Activated CD4-positive, CD25-positive, alpha-beta regulatory T cell treated with anti-CD3 and anti-CD28 coated beads, Interleukin-2, amount 50 U/mL, for 16 hours (primary cell): ENCODE measurements around the gene AHI1.

Experiments
- DNase-seq: peaks from one replicate; pipeline ENCODE4 v3.0.0-alpha.2; 2020; ENCODE audit warnings: low read depth, low spot score

AHI1 gene

DNA sequence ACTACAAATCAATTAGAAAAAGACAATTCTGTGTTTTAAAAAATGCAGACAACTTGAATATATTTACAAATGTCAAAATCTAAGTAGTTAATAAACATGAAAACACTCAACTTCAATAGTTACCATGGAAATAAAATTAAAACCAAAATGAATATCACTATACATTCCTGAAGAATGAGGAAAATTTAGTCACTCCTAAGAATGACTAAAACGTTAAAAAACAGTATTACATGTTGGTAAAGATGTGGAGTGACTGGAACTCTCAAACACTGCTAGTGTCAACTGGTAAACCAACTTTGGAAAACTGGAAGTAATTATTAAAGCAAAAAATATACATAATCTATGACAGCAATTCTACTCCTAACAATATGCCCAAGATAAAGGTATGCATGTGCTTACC is 36.3 kb downstream of the AHI1 start:
- no peak for DNase-seq

DNA sequence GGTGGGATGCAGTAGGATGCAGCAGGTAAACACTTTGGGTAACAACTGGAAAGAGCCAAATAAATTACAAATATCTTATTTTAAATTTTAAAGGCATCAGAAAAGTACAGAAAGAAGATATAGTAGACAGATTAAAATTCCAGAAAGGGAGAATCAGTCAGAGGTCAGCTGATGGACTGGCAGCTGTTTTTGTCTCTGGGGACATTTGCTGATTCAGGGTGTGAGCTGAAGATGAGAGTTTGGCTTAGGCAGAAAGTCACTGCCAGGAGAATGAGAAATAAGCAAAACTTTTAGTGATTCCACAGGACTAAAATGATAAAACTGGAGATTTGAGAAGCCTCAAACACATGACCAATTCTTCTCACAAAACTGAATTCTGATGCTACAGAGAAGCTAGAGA is 39.5 kb downstream of the AHI1 start:
- DNase-seq = no peak

DNA sequence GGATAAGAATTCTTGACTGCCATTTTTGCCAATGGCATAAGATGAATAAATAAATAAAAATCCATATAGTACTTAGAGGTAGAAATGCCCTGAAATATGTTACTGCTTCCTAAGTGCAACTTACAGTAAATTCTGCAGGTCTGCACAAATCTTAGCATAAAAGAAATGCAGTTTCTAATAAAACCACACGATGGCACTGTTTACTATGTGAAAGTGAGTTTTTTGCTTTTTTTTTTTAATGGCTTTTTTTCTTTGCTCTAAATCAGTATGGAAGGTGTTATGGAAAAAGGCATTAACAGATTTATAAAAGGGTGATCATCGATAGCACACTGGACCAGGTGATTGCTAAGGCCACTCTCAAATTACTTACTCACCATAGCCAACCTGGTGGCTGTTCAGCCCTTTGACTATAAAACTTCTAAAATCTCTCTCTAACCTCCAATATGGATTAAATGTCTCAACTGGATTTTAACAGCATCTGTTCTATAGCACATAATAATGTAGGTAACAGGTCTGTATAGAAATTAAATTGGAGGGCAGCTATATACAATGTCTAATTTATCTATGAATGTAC is 45.8 kb downstream of the AHI1 start:
- no peak for DNase-seq

DNA sequence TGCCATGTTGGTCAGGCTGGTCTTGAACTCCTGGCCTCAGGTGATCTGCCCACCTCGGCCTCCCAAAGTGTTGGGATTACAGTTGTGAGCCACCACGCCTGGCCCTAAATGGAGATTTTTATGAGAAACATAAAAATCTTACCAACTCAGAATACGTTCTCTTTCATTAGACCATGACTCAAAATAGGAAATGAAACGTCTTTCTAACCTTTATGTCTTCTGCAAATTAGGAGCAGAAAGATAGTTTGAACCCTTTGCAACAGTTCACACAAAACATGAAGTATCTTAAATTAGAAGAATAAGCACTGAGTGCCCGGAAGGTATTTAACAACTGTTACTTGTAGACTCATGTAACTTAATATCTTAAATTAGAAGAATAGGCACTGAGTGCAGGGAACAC is 48.3 kb downstream of the AHI1 start:
- DNase-seq = no peak

DNA sequence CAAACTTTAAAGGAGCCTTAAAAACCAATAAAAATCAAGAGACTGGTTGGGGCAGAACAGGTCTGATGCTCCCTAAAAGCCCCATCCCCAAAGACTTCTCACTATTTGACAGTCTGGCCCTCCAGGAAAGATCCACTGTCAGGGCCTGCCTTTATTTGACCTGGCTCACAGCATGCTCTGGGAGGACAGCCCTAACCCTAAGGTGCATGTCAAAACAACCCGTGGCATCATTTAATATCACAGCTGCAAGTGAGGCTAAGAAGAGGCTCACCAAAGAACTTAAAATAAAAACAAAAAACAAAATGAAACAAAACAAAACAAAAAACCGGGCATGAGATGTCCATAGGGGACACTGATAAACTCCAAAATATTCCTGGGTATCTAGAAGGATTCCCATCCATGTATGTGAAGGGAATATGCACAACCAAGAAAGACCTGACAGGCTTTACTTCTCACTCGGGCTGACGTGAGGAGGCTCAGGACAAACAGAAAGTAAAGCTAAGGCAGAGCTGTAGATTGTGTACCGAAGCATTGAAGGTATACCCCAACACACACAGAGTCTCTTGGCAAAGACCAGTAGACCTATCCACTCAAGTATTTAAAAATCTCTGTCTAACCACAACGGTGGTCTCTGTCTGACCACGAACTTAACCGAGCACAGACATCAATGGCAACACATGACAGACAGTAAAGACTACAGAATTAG is 57.3 kb downstream of the AHI1 start:
- no peak for DNase-seq

DNA sequence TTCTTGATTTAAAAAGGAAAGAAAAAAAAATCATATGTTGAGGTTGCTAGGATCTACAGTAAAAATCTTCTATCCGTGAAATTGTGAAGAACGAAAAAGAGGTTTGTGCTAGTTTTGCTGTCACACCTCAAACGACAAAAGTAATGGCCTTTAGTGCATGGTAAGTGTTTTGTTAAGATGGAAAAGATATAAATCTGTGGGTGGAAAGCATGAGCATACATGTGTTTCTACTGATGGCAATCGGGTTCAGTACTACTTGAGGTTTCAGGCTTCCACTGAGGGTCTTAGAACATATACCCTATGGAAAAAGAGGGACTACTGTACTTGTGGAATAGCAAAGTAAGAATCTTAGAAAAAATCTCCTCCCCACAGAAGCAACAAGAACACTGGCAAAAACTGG is 58.0 kb downstream of the AHI1 start:
- no peak for DNase-seq

DNA sequence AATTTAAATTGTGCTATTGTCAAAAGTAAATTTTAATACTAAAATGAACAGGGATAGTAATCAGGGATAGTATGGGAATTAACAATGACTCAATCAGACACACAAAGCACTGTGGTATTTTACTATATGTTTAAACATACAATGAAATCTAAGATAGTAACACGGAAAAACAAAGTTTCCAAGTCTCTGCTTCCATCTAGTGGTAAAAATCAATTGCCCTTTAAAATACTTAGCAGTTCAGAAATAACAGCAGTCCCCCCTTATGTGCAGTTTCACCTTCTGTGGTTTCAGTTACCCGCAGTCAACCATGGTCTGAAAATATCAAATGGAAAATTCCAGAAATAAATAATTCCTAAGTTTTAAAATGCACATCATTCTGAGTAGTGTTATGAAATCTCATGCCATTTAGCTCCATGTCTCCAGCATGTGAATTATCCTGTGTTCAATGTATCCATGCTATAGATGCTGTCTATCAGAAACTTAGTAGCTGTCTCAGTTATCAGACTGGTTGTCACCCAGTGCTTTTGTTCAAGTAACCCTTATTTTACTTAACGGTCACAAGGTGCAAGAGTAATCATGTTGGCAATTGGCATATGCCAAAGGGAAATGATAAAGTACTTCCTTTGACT is 58.5 kb downstream of the AHI1 start:
- no peak for DNase-seq

DNA sequence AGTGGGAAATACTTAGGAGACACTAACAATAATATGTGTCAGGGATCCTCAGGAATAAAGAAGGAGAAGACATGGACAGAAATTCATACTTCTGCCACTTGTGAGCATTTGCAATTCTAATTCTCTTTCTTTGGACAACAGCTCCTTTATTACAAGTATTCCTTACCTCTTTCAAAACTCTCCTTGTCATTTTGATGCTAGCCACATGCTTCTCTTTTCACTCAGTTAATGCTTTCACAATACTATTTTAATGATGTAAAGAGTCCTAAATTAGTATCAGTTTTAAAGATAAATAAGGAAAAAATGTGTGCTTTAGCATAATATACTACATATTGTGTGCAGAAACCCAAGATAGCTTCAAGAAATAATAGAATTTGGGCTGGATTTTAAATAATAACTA is 62.5 kb downstream of the AHI1 start:
- no peak for DNase-seq

DNA sequence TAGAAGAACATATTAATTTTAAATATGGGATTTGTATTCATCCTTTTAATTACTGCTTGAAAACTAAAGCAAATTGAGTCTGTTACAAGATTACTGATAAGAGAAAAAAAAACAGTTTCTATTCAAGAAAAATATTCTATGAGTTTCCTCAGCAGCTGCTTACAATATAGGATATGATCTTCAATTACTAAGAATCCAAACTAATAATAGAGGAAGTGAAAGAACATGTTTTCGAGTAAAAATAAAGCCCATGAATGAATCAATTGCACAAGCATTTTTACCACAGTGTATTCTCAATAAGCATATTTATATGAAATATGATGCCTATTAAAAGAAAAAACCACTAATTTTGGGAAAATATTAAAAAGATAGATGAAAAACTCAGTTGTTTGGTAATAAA is 63.4 kb downstream of the AHI1 start:
- no peak for DNase-seq

DNA sequence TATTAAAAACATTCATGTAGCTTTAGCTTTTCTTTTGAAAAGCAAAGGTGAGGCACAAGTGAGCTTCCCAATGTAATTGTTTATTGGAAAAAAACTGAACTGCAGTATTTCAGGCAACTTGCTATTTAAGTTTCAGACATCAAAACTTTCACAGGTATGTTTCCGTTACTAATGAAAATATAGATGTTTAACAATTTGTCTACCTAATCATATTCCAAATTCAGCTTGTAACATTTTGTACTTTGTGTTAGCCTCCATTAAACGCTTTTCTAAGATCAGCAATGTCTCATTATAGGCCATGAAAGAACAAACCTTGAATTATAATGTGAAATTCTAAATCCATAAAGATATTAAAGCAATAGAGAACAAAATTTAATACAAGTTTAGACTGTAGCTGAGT is 69.5 kb downstream of the AHI1 start:
- DNase-seq = no peak

DNA sequence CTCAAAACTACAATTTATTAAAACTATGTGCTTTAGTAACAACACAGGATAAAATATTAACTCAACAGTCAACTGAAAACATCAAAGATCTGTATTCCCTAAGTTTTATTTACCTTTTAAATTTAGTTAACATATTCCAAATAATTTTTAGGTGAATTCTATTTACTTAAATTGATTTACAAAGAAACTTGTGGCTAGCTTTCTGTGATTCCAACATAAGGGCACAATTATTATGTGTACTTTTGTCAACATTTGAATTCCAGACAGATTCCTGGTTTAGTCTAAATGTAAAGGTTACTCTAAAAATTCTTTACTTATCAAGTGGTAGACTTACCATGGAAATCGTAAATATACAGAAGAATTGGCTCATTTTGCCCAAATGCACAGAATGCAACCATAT is 70.7 kb downstream of the AHI1 start:
- DNase-seq = no peak

DNA sequence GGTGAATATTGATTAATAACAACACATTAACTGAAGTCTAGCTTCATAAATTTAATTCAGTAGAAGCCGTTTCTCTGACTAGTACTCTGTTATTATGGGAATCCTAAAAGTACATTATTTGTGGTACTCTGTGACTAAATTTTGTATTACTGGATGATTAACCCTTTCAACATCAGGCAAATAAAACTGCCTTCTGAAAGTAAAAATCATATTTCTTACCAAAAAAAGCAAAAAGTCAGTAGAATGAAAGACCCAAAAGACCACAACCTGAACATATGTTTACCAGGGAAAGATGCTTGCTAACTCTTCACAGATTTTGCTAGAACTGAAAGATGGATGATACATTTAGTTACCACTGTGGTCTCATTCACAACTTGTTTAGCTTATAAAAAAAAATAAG is 73.2 kb downstream of the AHI1 start:
- no peak for DNase-seq

DNA sequence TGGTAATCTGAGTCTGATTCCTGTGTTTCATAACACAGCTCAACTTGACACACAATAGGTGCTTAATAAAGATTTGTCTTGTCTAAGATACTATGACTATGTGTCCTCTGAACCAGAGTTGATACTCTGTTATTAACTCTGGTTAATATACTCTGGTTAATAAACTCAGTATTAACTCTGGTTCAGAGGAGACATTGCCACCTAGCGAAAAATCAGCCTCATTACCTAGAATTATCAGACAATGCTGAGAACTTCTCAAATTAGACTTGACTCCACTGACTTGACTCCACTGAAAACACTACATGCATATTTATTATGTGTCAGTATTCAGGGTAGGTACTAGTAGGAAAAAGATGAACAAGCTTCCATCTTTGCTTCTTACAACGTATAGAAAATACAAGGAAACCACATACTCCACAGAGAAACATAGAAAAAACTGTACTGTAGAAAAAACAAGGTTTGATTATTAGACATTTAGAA is 73.9 kb downstream of the AHI1 start:
- DNase-seq = no peak

DNA sequence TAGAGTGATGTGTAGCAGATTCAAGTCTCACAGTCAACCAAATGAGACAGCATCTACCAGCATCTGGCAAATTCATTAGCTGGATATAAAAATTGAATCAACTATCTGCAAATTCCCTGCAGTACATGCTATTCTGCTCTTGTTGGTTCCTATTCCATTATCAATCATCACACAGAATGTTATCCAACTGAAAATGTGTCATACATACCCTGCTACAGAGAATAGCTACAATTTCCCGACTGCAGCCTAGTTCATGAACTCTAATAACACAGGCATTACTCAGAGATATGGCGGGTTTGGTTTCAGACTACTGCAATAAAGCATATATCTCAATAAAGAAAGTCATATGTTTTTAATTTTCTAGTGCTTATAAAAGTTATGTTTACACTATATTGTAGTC is 78.4 kb downstream of the AHI1 start:
- DNase-seq = no peak

DNA sequence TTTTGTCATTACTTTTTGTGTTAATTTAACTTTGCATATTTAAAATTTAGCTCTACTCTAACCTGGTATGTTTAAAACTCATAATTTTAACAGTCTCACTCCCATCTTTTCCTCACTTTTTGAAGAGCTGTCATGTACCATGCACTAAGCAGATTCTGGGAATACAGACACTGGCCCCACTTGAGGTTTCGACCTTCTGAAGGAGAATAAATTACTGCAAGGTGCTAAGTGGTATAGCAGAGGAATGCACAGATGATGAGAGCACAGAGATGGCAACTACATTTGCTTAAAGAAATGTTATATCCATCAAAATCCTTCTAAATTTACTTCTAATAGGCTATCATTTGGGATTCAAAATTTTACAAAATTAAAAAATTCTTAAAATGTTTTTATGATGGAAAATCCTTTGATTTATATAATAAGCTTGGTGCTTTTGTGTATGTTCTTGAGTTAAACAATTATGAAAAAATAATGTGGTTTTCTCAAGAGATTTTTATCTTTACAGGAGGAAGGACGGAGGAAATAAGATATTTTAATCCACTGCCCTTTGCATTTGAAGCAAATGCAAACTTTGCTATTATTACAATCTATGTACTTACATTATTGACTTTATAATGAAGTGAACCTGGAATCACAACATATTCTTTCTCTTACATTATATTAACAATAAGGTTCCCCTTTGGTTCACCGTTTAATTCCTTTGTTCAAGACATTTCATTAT is 79.3 kb downstream of the AHI1 start:
- no peak for DNase-seq

DNA sequence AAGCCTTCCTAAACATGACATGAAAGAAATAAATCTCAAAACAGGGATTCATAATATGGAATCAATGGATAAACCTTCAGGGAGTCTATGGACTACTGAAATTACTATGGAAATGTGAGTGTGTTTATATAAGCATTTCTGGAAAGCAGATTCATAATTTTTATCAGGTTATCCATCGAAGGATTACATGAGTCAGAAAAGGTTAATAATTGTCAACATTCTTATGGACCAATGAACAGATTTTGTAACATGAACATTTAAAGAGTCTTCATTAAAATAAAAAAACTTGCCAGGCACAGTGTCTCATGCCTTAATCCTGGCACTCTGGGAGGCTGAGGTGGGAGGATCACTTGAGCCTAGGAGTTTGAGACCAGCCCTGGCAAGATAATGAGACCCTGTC is 84.8 kb downstream of the AHI1 start:
- no peak for DNase-seq

DNA sequence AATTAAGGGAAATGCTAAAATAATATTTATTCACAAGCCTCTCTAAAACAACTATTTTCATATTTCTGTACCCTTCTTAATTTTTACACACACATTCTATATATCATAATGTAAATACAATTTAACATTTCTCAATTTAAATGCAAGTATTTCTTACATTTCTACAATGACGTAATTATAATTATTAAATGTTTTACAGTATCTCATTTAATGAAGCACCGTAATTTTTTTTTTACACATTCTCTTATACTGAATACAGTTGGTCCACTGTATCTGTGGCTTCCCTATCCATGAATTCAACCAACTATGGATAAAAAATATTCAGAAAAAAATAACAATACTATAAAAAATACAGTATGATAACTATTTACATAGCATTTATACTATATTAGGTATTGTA is 85.7 kb downstream of the AHI1 start:
- no peak for DNase-seq

DNA sequence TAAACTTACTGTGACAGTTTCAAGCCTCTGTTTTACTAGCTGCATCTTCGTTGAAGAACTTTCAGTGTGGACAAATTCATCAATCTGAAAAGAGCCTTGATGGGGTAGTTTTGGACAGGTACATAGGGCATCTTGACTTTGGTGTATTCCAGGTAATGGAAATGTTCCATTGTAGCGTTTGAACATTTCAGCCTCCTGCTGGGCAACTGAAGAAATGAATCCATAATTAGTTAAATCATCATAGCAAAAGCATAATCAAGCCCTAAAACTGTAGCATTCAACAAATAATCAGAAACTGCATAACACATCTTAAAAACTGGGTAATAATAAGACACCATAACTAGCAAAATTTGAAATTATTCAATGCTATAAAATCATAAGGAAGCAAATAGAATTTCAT is 86.2 kb downstream of the AHI1 start:
- DNase-seq = no peak

DNA sequence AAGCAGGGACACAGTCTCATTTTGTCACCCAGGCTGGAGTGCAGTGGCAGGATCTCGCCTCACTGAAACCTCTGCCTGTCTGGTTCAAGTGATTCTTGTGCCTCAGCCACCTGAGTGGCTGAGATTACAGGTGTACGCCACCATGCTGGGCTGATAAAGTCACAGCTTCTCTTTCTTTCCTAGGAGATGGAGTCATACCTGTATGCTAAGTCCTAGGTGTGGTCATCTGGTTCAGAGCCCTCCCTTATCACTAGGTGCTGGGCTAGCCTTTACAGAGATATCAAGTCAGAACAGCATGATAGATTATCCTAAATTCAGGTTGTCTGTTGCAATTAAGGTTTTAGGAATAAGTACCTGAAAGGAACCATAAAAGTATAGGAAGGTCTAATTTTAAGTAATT is 86.7 kb downstream of the AHI1 start:
- DNase-seq = no peak

DNA sequence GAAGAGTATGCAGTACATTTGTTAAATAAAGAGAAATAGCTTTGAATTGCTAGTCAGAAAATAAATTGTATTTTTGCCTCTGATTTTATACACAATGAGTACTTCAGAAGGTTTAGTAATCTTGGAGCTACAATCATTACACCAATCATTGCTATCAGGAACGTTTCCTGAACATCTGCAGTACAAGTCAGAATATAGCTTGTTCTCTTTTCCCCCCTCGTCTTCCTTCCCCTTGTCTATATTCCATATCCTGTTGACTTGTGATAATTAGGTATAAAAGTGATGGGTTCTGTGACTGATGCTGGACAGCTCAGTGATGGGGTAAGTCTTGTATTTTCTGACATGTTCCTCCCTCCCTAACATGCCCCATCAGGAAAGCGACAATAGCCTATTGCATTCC is 94.0 kb downstream of the AHI1 start:
- DNase-seq = no peak

DNA sequence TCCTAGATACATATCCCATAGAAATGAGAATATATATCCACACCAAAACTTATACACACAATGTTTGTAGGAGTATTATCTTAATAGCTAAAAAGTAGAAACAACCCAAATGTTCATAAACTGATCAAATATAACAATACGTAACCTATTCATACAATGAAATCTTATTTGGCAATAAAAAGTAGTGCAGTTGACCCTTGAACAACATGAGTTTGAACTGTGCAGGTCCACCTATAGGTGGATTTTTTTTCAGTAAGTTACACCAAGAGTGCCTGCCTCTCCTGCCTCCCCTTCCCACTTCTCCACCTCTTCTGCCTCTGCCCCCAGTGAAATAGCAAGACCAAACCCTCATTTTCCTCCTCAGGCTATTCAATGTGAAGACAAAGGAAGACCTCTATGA is 95.2 kb downstream of the AHI1 start:
- no peak for DNase-seq

DNA sequence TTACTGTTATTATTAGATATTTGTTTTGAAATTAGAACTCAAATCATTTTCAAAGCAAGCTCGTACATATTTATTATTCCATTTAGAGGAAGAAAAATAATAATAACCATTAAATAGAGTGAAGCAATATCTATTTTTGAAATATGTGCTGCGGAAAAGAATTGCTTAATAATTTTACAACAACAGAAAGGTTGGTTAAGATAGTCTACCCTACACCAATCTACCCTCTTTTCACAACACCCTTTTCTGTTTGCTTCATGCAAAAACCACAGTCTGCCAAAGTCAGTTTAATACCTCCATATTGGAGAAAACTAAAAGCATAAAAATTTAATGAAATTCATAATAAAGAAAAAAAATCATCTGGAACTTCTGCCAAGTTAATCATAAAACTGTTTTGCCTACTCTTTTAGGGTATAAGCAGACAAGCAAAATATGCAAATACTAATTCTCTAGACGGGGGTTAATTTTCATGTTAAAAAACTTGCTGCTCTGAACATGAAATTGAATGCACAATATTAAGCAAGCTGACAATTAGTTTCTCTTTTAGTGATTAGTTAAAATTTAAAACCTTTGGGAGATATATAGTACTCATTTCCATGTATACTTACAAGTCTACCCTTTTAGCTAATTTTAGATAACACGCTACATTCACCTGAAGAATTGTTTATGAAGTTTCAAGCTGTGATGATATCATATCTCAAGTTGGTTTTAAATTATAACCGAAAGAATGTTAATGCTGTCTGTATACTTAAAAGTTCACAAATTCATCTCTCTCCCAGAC is 100.2 kb downstream of the AHI1 start:
- DNase-seq = no peak
